Astrocyte (in vitro differentiated cells and primary cell): ENCODE data around the gene SLC35A3. TPM values are rescaled to one million over a fixed set of nuclear protein-coding genes. Genes with fewer than 3 reads are reported as not detected.

Experiments used
- DNase-seq: peaks from one replicate; pipeline ENCODE4 v3.0.0-alpha.2; 2010; ENCODE audit warnings: low read depth
- FAIRE-seq: peaks from 2 replicates; lab custom pipeline; 2011; peaks lifted over from hg19 to GRCh38; lab: Jason Lieb, UNC
- H2AFZ ChIP-seq: 2 replicates; pipeline ENCODE4 v1.6.0; 2012; ENCODE audit warnings: low read depth, low read length, inconsistent platforms
- H3K27ac ChIP-seq: 2 replicates; pipeline ENCODE4 v1.5.1; 2011; ENCODE audit warnings: low read depth, low read length, inconsistent platforms
- H3K27me3 ChIP-seq: 2 replicates; pipeline ENCODE4 v1.6.0; 2011; ENCODE audit warnings: low read length, inconsistent platforms; ENCODE audit not compliant: insufficient read depth
- H3K36me3 ChIP-seq: 2 replicates; pipeline ENCODE4 v1.5.1; 2011; ENCODE audit warnings: low read length, inconsistent platforms; ENCODE audit not compliant: insufficient read depth
- H3K4me1 ChIP-seq: 2 replicates; pipeline ENCODE4 v1.5.1; 2011; ENCODE audit warnings: low read length, inconsistent platforms; ENCODE audit not compliant: insufficient read depth
- H3K4me2 ChIP-seq: 2 replicates; pipeline ENCODE4 v1.6.0; 2012; ENCODE audit warnings: low read length, inconsistent platforms
- H3K4me3 ChIP-seq: 2 replicates; pipeline ENCODE4 v1.5.1; 2011; ENCODE audit warnings: low read depth, mild to moderate bottlenecking, low read length, inconsistent platforms; ENCODE audit not compliant: insufficient read depth
- H3K79me2 ChIP-seq: 2 replicates; pipeline ENCODE4 v1.6.0; 2012; ENCODE audit warnings: mild to moderate bottlenecking, low read length, inconsistent platforms; ENCODE audit not compliant: insufficient read depth
- H3K9ac ChIP-seq: 2 replicates; pipeline ENCODE4 v1.6.0; 2012; ENCODE audit warnings: mild to moderate bottlenecking, low read length, inconsistent platforms
- H3K9me3 ChIP-seq: 2 replicates; pipeline ENCODE4 v1.5.1; 2012; ENCODE audit warnings: low read depth, mild to moderate bottlenecking, low read length, inconsistent platforms; ENCODE audit not compliant: insufficient read depth
- H4K20me1 ChIP-seq: 2 replicates; pipeline ENCODE4 v1.6.0; 2012; ENCODE audit warnings: low read length, inconsistent platforms; ENCODE audit not compliant: insufficient read depth
- H3K27ac Mint-ChIP-seq: one replicate; pipeline ENCODE4 v1.8.0; 2021; ENCODE audit warnings: mild to moderate bottlenecking, mixed read lengths; ENCODE audit not compliant: unreplicated experiment
- H3K27me3 Mint-ChIP-seq: one replicate; pipeline ENCODE4 v1.8.0; 2021; ENCODE audit warnings: low read depth, mixed read lengths; ENCODE audit not compliant: unreplicated experiment
- H3K36me3 Mint-ChIP-seq: one replicate; pipeline ENCODE4 v1.8.0; 2021; ENCODE audit warnings: low read depth, mixed read lengths; ENCODE audit not compliant: unreplicated experiment
- H3K4me1 Mint-ChIP-seq: one replicate; pipeline ENCODE4 v1.8.0; 2021; ENCODE audit warnings: low read depth, mixed read lengths; ENCODE audit not compliant: unreplicated experiment
- H3K4me3 Mint-ChIP-seq: one replicate; pipeline ENCODE4 v1.8.0; 2021; ENCODE audit warnings: mild to moderate bottlenecking, moderate library complexity, mixed read lengths; ENCODE audit not compliant: unreplicated experiment
- H3K9me3 Mint-ChIP-seq: one replicate; pipeline ENCODE4 v1.8.0; 2021; ENCODE audit warnings: mild to moderate bottlenecking, mixed read lengths; ENCODE audit not compliant: unreplicated experiment
- EZH2 ChIP-seq: IDR thresholded peaks from 2 replicates; pipeline ENCODE4 v1.6.1; 2012; ENCODE audit warnings: mild to moderate bottlenecking, low read length, inconsistent platforms; ENCODE audit not compliant: insufficient read depth
- total RNA-seq: library from RNA; stranded (reverse); gene quantifications from 2 replicates; pipeline ENCODE4 v1.2.1, GENCODE V29; 2021
- TF ChIP-seq, protein P1 (sequence below): IDR thresholded peaks from 2 replicates; pipeline ENCODE4 v1.5.1; 2011; ENCODE audit warnings: low read depth, mild to moderate bottlenecking, inconsistent platforms, low read length, moderate library complexity; ENCODE audit not compliant: insufficient read depth

Gene SLC35A3
- total RNA-seq, 1 donor from 2014 or later = 20.5 TPM

DNA sequence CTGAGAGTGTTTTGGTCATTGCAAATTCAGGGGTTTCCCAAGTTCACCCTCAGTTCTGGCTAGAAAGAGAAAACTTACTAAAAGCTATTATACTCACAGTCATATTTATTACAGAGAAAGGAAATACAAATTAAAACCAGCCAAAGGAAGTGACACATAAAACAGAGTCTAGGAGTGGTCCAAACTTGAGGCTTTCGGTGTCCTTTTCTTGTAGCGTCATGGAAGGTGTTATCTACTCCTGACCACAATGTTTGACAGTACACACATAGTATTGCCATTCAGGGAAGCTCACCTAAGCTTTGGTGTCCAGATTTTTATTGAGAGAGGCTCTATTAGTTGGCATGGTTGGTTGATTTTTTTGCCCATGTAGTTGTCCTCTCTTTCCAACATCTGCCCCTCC is 59.0 kb downstream of the SLC35A3 start:
- no peak for DNase-seq
- Histone ChIP-seq H3K9ac (no peak overlapping the region), H4K20me1 (no peaks in the 10 kb centered on the region), H3K4me3 (no peak overlapping the region), H3K79me2 (no peaks in the 10 kb centered on the region), H3K27me3 (no peaks in the 10 kb centered on the region), H3K4me1 (no peaks in the 10 kb centered on the region), H3K4me2 (no peak overlapping the region), H3K27ac (no peak overlapping the region), H3K36me3 (no peaks in the 10 kb centered on the region), H2AFZ (no peak overlapping the region), H3K9me3 (no peaks in the 10 kb centered on the region)
- Mint-ChIP-seq H3K9me3 (no peaks in the 10 kb centered on the region), H3K4me1 (no peaks in the 10 kb centered on the region), H3K36me3 (no peaks in the 10 kb centered on the region), H3K4me3 (no peak overlapping the region), H3K27ac (no peak overlapping the region), H3K27me3 (no peaks in the 10 kb centered on the region)
- FAIRE-seq = no peak
- TF ChIP-seq, protein P1, sequence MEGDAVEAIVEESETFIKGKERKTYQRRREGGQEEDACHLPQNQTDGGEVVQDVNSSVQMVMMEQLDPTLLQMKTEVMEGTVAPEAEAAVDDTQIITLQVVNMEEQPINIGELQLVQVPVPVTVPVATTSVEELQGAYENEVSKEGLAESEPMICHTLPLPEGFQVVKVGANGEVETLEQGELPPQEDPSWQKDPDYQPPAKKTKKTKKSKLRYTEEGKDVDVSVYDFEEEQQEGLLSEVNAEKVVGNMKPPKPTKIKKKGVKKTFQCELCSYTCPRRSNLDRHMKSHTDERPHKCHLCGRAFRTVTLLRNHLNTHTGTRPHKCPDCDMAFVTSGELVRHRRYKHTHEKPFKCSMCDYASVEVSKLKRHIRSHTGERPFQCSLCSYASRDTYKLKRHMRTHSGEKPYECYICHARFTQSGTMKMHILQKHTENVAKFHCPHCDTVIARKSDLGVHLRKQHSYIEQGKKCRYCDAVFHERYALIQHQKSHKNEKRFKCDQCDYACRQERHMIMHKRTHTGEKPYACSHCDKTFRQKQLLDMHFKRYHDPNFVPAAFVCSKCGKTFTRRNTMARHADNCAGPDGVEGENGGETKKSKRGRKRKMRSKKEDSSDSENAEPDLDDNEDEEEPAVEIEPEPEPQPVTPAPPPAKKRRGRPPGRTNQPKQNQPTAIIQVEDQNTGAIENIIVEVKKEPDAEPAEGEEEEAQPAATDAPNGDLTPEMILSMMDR = no peak
- TF ChIP-seq EZH2 = no peak

DNA sequence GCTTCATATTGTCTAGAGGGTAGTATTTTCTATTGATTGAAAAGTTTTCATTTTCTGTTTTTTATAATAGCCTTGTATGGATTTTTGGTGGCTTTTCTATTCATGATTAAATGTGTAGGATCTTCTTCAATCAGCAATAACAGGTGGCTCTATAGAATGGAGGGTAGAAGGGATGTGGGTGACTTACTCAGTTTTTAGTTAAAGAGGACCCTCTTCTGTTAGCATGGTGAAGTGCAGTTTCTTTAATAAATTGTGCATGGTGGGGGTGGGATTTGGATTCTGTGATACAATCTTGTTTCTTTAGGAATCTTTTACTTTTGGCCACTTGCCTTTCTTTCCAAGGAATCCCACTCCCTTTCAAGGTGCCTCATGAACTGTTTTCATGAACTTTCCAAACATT is 64.7 kb downstream of the SLC35A3 start:
- no peak overlapping the region for H3K9ac ChIP-seq
- no peak overlapping the region for H3K27ac Mint-ChIP-seq
- no peak for FAIRE-seq
- peaks cover 7% of the 10 kb centered on the region for H4K20me1 ChIP-seq
- H3K9me3 ChIP-seq = no peaks in the 10 kb centered on the region
- no peak overlapping the region for H3K4me3 ChIP-seq
- H3K27me3 Mint-ChIP-seq = no peaks in the 10 kb centered on the region
- H3K36me3 Mint-ChIP-seq = no peaks in the 10 kb centered on the region
- no peak overlapping the region for H3K4me2 ChIP-seq
- no peak for DNase-seq
- no peaks in the 10 kb centered on the region for H3K4me1 ChIP-seq
- peaks cover 2% of the 10 kb centered on the region for H3K4me1 Mint-ChIP-seq
- TF ChIP-seq, protein P1 = no peak
- TF ChIP-seq EZH2 = no peak
- H3K36me3 ChIP-seq = no peaks in the 10 kb centered on the region
- peaks cover 28% of the 10 kb centered on the region for H3K79me2 ChIP-seq
- no peaks in the 10 kb centered on the region for H3K9me3 Mint-ChIP-seq
- no peak overlapping the region for H2AFZ ChIP-seq
- no peak overlapping the region for H3K27ac ChIP-seq
- H3K27me3 ChIP-seq = no peaks in the 10 kb centered on the region
- no peak overlapping the region for H3K4me3 Mint-ChIP-seq

DNA sequence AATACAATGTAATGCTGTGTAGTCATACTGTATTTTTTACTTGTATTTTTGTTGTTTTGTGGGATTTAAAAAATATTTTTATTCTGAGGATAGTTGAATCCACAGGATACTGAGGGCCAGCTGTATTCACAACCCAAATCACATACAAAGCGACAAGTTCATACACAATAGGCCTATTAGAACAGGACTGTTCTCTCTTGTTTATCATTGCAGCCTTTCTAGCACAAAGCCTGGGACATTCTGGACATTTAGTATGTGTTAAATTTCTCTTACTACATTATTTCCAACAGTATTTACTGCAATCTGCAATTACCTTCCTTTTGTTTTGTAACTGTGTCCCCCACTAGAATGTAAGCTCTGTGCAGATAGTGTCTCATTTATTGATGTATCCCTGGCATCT is 65.4 kb downstream of the SLC35A3 start:
- Mint-ChIP-seq H3K27me3 (no peaks in the 10 kb centered on the region), H3K4me3 (no peak overlapping the region), H3K27ac (no peak overlapping the region), H3K4me1 (peaks cover 2% of the 10 kb centered on the region), H3K9me3 (no peaks in the 10 kb centered on the region), H3K36me3 (no peaks in the 10 kb centered on the region)
- Histone ChIP-seq H3K9me3 (no peaks in the 10 kb centered on the region), H3K4me3 (no peak overlapping the region), H3K79me2 (peaks cover 36% of the 10 kb centered on the region), H3K36me3 (no peaks in the 10 kb centered on the region), H3K27ac (no peak overlapping the region), H3K27me3 (no peaks in the 10 kb centered on the region), H2AFZ (no peak overlapping the region), H3K4me2 (no peak overlapping the region), H4K20me1 (peaks cover 11% of the 10 kb centered on the region), H3K4me1 (no peaks in the 10 kb centered on the region), H3K9ac (no peak overlapping the region)
- FAIRE-seq (no peak), DNase-seq (no peak)
- TF ChIP-seq EZH2 = no peak
- TF ChIP-seq, protein P1 = no peak
